ENCODE data around the gene TENM3.

TENM3 gene

DNA sequence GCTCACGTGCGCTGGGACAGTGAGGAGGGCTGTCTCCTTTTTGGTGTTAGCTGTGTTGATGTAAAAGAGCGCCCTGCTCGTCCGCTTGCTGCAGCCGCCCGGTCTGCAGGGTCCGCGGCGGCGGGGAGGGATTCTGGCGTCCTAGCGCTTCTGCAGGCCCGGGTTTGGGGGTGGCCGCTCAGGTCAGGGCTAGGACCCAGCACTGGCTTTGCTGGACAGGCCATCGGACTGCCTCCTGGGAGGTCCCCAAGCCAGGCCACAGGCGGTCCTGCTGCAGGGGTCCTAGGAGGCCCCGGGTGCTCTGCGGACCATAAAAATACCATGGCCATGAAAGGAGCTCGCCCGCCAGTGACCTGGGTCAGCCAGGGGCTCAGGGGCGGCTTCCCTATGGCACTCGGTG, 365.3 kb downstream of the TENM3 start:
- no peaks in the 10 kb centered on the region for H3K27me3 ChIP-seq (ENCODE audit: control insufficient read depth in 1 of 2, insufficient read depth in 2 of 2, low read length in 2 of 2)
- H3K36me3 ChIP-seq (ENCODE audit: insufficient read depth, low read length) = no peaks in the 10 kb centered on the region
- no peak overlapping the region for H3K27ac ChIP-seq (ENCODE audit: low read depth, low read length)
- H3K9me3 ChIP-seq (ENCODE audit: low read length) = no peaks in the 10 kb centered on the region
- H3K9ac ChIP-seq (ENCODE audit: low read length) = no peak overlapping the region
- H3K4me3 ChIP-seq (ENCODE audit: low read depth in 1 of 2, low read length in 2 of 2) = no peak overlapping the region
- no peaks in the 10 kb centered on the region for H3K4me1 ChIP-seq (ENCODE audit: insufficient read depth, low read length)

DNA sequence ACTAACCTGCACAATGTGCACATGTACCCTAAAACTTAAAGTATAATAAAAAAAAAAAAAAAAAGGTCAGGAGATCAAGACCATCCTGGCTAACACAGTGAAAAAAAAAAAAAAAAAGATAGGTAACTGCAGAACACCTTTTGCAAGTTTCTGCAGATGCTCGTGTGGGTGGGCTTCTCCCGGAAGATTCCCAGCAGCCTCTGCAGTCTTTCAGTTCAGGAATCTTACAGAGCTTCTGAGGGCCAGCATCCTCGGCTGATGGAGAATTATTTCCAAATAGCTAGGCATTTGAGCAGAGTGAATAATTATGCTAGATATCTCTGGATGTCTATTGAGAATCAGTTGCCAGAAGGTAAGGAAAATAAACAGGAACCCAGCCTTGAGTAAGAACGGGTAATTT, 373.3 kb downstream of the TENM3 start:
- H3K4me1 ChIP-seq (ENCODE audit: insufficient read depth, low read length) = no peaks in the 10 kb centered on the region
- H3K27ac ChIP-seq (ENCODE audit: low read depth, low read length) = no peak overlapping the region
- no peaks in the 10 kb centered on the region for H3K36me3 ChIP-seq (ENCODE audit: insufficient read depth, low read length)
- no peaks in the 10 kb centered on the region for H3K27me3 ChIP-seq (ENCODE audit: control insufficient read depth in 1 of 2, insufficient read depth in 2 of 2, low read length in 2 of 2)
- no peaks in the 10 kb centered on the region for H3K9me3 ChIP-seq (ENCODE audit: low read length)
- H3K9ac ChIP-seq (ENCODE audit: low read length) = no peak overlapping the region
- no peak overlapping the region for H3K4me3 ChIP-seq (ENCODE audit: low read depth in 1 of 2, low read length in 2 of 2)

DNA sequence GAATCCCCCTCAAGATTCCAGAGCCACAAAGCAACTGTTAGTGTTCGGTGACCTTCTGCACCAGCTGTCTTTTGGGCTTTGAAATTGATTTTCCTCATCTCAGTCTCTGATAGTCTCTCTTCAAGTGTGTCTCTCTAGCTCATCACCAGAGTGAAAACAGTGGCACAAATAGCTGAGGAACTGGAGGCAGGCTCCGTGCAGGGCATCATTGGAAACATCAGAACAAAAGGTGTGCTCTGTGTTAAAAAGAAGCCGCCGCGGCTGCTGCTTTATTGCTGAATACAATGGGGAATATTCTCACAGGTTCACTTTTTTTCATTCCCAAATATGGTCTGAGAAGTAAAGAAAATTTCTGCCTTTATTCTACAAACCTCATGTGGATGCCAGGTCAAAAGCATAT, 376.5 kb downstream of the TENM3 start:
- H3K9me3 ChIP-seq (ENCODE audit: low read length) = no peaks in the 10 kb centered on the region
- H3K9ac ChIP-seq (ENCODE audit: low read length) = no peak overlapping the region
- H3K36me3 ChIP-seq (ENCODE audit: insufficient read depth, low read length) = no peaks in the 10 kb centered on the region
- H3K27me3 ChIP-seq (ENCODE audit: control insufficient read depth in 1 of 2, insufficient read depth in 2 of 2, low read length in 2 of 2) = no peaks in the 10 kb centered on the region
- H3K27ac ChIP-seq (ENCODE audit: low read depth, low read length) = no peak overlapping the region
- H3K4me3 ChIP-seq (ENCODE audit: low read depth in 1 of 2, low read length in 2 of 2) = no peak overlapping the region
- no peaks in the 10 kb centered on the region for H3K4me1 ChIP-seq (ENCODE audit: insufficient read depth, low read length)

DNA sequence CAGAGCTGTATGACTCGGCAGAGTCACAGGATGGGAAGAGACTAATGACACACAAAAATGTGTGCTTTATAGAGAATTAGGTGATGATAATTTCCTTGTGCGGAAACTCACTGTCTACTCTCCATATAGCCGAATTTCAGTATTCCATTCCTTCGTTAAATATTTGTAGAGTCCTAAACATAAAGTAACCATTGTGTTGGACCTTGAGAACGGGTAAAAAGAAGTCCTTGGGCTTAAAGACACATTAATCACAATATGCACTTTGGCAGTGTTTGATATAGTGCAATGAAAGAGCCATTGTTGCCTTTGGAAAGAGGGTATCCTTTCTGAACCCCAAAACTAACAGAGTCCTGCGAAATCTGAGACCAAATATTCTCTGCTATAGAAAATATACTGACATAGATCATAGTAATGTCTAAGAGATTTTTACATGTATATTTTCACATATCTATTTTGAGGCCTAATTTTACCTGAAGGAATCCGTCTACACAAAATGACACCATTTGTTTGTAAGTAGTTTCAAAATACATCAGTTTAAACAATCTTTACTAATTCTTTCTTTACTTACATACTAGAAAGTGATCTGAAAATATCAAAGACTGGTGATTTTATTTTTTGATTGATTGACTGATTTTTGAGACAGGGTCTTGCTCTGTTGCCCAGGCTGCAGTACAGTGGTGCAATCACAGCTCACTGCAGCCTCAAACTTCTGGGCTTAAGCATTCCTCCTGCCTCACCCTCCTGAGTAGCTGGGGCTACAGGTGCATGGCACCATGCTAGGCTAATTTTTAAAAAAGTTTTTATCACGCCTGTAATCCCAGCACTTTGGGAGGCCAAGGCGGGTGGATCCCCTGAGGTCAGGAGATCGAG, 377.1 kb downstream of the TENM3 start:
- H3K36me3 ChIP-seq (ENCODE audit: insufficient read depth, low read length) = no peaks in the 10 kb centered on the region
- no peak overlapping the region for H3K4me3 ChIP-seq (ENCODE audit: low read depth in 1 of 2, low read length in 2 of 2)
- no peaks in the 10 kb centered on the region for H3K27me3 ChIP-seq (ENCODE audit: control insufficient read depth in 1 of 2, insufficient read depth in 2 of 2, low read length in 2 of 2)
- no peak overlapping the region for H3K9ac ChIP-seq (ENCODE audit: low read length)
- no peaks in the 10 kb centered on the region for H3K9me3 ChIP-seq (ENCODE audit: low read length)
- no peak overlapping the region for H3K27ac ChIP-seq (ENCODE audit: low read depth, low read length)
- no peaks in the 10 kb centered on the region for H3K4me1 ChIP-seq (ENCODE audit: insufficient read depth, low read length)

DNA sequence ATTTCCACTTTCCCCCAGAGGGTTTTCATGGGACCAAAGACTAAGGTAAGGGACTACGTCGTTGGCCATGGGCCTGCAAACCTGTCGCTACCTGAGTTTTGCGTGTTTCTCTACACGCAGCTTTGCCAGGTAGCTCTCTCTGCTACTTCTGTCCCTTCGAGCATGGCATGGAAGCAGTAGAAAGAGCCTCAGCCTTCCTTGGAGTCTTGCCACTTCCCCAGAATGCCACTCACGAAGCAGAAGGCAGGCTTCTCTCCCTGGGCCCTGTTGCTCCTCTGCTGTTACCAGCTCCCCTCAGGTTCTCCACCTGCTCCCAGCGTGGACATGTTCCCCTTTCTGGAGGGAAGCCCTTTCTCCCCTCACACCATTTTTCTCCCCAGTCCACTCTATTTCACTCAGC, 381.1 kb downstream of the TENM3 start:
- no peak overlapping the region for H3K9ac ChIP-seq (ENCODE audit: low read length)
- no peaks in the 10 kb centered on the region for H3K9me3 ChIP-seq (ENCODE audit: low read length)
- H3K27me3 ChIP-seq (ENCODE audit: control insufficient read depth in 1 of 2, insufficient read depth in 2 of 2, low read length in 2 of 2) = no peaks in the 10 kb centered on the region
- no peaks in the 10 kb centered on the region for H3K36me3 ChIP-seq (ENCODE audit: insufficient read depth, low read length)
- peaks cover 9% of the 10 kb centered on the region for H3K4me1 ChIP-seq (ENCODE audit: insufficient read depth, low read length)
- no peak overlapping the region for H3K4me3 ChIP-seq (ENCODE audit: low read depth in 1 of 2, low read length in 2 of 2)
- H3K27ac ChIP-seq (ENCODE audit: low read depth, low read length) = no peak overlapping the region

DNA sequence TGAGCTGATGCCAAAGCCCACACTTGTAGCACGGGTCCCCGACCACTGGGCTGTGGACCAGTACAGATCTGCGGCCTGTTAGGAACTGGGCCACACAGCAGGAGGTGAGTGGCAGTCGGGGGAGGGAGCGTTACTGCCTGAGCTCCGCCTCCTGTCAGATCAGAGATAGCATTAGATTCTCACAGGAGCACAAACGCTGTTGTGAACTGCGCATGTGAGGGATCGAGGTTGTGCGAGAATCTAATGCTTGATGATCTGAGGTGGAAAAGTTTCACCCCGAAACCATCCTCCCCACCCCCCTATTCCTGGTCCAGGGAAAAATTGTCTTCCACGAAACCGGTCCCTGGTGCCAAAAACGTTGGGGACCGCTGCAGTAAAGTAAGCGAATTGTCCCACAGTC, 382.0 kb downstream of the TENM3 start:
- no peak overlapping the region for H3K4me3 ChIP-seq (ENCODE audit: low read depth in 1 of 2, low read length in 2 of 2)
- H3K4me1 ChIP-seq (ENCODE audit: insufficient read depth, low read length) = peaks cover 9% of the 10 kb centered on the region
- H3K9ac ChIP-seq (ENCODE audit: low read length) = no peak overlapping the region
- H3K9me3 ChIP-seq (ENCODE audit: low read length) = no peaks in the 10 kb centered on the region
- H3K36me3 ChIP-seq (ENCODE audit: insufficient read depth, low read length) = no peaks in the 10 kb centered on the region
- no peaks in the 10 kb centered on the region for H3K27me3 ChIP-seq (ENCODE audit: control insufficient read depth in 1 of 2, insufficient read depth in 2 of 2, low read length in 2 of 2)
- no peak overlapping the region for H3K27ac ChIP-seq (ENCODE audit: low read depth, low read length)

DNA sequence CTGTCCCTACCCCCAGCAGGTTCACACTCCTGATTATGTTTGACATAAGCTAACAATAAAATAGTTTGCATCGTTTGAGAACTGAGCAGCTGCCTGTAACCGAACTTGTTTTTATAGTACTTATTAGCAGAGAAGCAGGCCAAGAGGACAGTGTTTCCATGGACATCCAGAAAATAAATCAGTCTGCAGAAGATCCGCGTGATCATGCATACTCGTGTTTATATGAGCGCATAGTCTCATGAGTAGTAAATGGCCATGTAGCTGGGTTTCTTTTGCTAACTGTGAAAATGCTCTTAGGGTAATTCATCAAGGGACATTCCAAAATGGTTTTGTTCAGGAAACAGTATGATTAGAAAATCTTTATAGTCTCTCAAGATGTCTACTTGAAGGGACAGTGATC, 384.8 kb downstream of the TENM3 start:
- Histone ChIP-seq H3K9ac (ENCODE audit: low read length) (no peak overlapping the region), H3K9me3 (ENCODE audit: low read length) (no peaks in the 10 kb centered on the region), H3K27ac (ENCODE audit: low read depth, low read length) (no peak overlapping the region), H3K36me3 (ENCODE audit: insufficient read depth, low read length) (no peaks in the 10 kb centered on the region), H3K4me1 (ENCODE audit: insufficient read depth, low read length) (peaks cover 9% of the 10 kb centered on the region), H3K27me3 (ENCODE audit: control insufficient read depth in 1 of 2, insufficient read depth in 2 of 2, low read length in 2 of 2) (no peaks in the 10 kb centered on the region), H3K4me3 (ENCODE audit: low read depth in 1 of 2, low read length in 2 of 2) (no peak overlapping the region)

DNA sequence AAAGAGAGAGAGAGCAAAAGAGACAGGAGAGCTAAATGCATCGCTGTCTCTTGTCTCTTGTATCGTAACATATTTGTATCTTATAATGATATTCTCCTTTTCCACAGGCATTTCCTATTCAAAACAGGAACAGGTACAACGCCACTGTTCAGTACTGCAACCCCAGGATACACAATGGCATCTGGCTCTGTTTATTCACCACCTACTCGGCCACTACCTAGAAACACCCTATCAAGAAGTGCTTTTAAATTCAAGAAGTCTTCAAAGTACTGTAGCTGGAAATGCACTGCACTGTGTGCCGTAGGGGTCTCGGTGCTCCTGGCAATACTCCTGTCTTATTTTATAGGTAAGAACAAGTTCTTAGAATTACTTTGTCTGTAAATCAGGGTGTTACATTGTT, 385.3 kb downstream of the TENM3 start:
- Histone ChIP-seq H3K4me3 (ENCODE audit: low read depth in 1 of 2, low read length in 2 of 2) (no peak overlapping the region), H3K9me3 (ENCODE audit: low read length) (no peaks in the 10 kb centered on the region), H3K9ac (ENCODE audit: low read length) (no peak overlapping the region), H3K27me3 (ENCODE audit: control insufficient read depth in 1 of 2, insufficient read depth in 2 of 2, low read length in 2 of 2) (no peaks in the 10 kb centered on the region), H3K36me3 (ENCODE audit: insufficient read depth, low read length) (no peaks in the 10 kb centered on the region), H3K27ac (ENCODE audit: low read depth, low read length) (no peak overlapping the region), H3K4me1 (ENCODE audit: insufficient read depth, low read length) (peaks cover 9% of the 10 kb centered on the region)

DNA sequence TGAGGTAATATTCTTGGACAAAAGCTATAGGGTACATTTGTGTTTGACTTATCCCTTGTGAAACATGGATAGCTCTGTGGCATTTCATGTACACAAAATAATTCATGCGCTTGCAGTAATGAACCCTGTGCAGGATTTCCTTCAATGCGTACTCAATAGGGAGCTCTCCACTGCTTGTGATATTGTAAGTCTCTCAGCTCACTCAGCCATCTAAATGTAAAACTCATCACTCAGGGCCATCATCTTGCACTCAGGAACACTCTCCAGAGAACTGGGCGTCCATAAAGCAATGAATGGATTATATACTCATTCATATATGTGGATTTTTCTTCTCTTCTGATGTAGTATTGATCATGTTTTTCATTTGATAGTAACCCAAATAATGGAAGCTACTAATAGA, 385.9 kb downstream of the TENM3 start:
- H3K9ac ChIP-seq (ENCODE audit: low read length) = no peak overlapping the region
- H3K36me3 ChIP-seq (ENCODE audit: insufficient read depth, low read length) = no peaks in the 10 kb centered on the region
- H3K4me1 ChIP-seq (ENCODE audit: insufficient read depth, low read length) = peaks cover 9% of the 10 kb centered on the region
- H3K27ac ChIP-seq (ENCODE audit: low read depth, low read length) = no peak overlapping the region
- H3K9me3 ChIP-seq (ENCODE audit: low read length) = no peaks in the 10 kb centered on the region
- H3K4me3 ChIP-seq (ENCODE audit: low read depth in 1 of 2, low read length in 2 of 2) = no peak overlapping the region
- no peaks in the 10 kb centered on the region for H3K27me3 ChIP-seq (ENCODE audit: control insufficient read depth in 1 of 2, insufficient read depth in 2 of 2, low read length in 2 of 2)

DNA sequence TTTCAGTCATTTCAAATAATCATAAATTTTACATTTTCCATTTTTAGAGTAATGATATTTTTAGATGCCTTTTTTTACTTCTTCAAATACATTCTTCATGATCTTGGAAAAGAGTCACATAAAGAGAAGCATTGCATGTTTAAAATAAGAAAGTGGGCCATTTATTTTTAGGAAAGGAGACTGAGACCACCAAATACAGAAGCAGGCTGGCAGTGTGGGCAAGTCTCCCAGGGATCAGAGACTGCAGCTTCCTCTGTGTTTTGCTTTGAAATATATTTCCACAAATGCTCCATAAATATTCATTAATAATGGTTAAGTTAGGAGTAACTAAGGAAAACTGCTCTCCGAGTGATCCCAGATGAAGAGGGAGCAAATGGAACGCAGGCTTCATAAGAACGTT, 397.3 kb downstream of the TENM3 start:
- H3K9ac ChIP-seq (ENCODE audit: low read length) = no peak overlapping the region
- no peaks in the 10 kb centered on the region for H3K36me3 ChIP-seq (ENCODE audit: insufficient read depth, low read length)
- H3K27me3 ChIP-seq (ENCODE audit: control insufficient read depth in 1 of 2, insufficient read depth in 2 of 2, low read length in 2 of 2) = no peaks in the 10 kb centered on the region
- peaks cover 17% of the 10 kb centered on the region for H3K4me1 ChIP-seq (ENCODE audit: insufficient read depth, low read length)
- H3K27ac ChIP-seq (ENCODE audit: low read depth, low read length) = no peak overlapping the region
- H3K9me3 ChIP-seq (ENCODE audit: low read length) = no peaks in the 10 kb centered on the region
- no peak overlapping the region for H3K4me3 ChIP-seq (ENCODE audit: low read depth in 1 of 2, low read length in 2 of 2)

DNA sequence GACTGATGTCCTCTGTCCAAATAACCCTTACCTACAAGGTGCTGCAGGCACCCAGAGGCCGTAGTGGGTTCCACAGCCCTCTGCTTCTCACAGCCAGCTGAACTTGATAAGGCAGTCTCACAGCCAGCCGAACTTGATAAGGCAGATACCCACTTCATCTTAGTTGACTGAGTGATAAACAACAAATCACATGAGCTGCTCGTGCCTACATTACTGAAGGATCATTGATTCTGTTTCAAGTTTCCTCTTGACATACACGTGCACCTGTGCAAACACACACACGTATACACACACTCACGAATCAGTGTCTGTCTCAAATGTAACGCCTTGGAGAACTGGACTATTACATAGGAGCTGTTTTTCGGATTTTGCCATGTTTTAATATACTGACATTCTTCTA, 397.7 kb downstream of the TENM3 start:
- Histone ChIP-seq H3K36me3 (ENCODE audit: insufficient read depth, low read length) (no peaks in the 10 kb centered on the region), H3K9ac (ENCODE audit: low read length) (no peak overlapping the region), H3K9me3 (ENCODE audit: low read length) (no peaks in the 10 kb centered on the region), H3K4me1 (ENCODE audit: insufficient read depth, low read length) (peaks cover 17% of the 10 kb centered on the region), H3K27me3 (ENCODE audit: control insufficient read depth in 1 of 2, insufficient read depth in 2 of 2, low read length in 2 of 2) (no peaks in the 10 kb centered on the region), H3K4me3 (ENCODE audit: low read depth in 1 of 2, low read length in 2 of 2) (no peak overlapping the region), H3K27ac (ENCODE audit: low read depth, low read length) (no peak overlapping the region)

DNA sequence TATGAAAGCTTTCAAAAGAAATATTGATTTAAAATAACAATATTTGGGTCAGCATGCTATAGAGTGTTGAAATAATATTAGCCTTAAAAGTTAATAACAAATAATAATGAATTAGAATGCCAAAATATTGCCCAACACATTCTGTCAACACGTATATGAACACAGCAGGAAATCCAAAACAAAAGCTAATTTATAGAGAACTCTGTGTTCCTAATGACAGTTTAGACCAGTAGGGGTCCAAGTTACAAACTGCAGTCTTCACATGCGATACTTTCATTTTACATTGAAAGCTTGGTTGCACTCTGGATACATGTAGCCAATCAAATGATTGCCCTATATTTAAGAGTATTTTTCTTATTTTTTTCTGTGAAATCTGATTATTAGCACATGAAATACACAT, 399.6 kb downstream of the TENM3 start:
- Histone ChIP-seq H3K36me3 (ENCODE audit: insufficient read depth, low read length) (no peaks in the 10 kb centered on the region), H3K9me3 (ENCODE audit: low read length) (no peaks in the 10 kb centered on the region), H3K27me3 (ENCODE audit: control insufficient read depth in 1 of 2, insufficient read depth in 2 of 2, low read length in 2 of 2) (no peaks in the 10 kb centered on the region), H3K27ac (ENCODE audit: low read depth, low read length) (no peak overlapping the region), H3K9ac (ENCODE audit: low read length) (no peak overlapping the region), H3K4me1 (ENCODE audit: insufficient read depth, low read length) (peaks cover 17% of the 10 kb centered on the region), H3K4me3 (ENCODE audit: low read depth in 1 of 2, low read length in 2 of 2) (no peak overlapping the region)
